Thoracic aorta (tissue), 2 donors: ENCODE data around the gene MINDY4. TPM values are rescaled to one million over a fixed set of nuclear protein-coding genes. Genes with fewer than 3 reads are reported as not detected.

ENCODE experiments used
- ATAC-seq: fragments of 150-250 bp; one replicate; pipeline ENCODE4 v1.8.0; 2017; ENCODE audit warnings: low read depth; ENCODE audit not compliant: insufficient number of reproducible peaks, low FRiP score
- DNase-seq: peaks from one replicate; pipeline ENCODE4 v3.0.0-alpha.2; 2020; ENCODE audit warnings: low spot score
- H3K27ac ChIP-seq, 2 donors: fragments of 200-600 bp; sonication (generic); 1 replicate in 1 of 2; 2 replicates in 1 of 2; pipeline ENCODE4 v1.5.1; 2016; ENCODE audit warnings: mild to moderate bottlenecking in 2 of 2, moderate library complexity in 2 of 2
- H3K27me3 ChIP-seq: fragments of 200-600 bp; sonication (generic); replicated peaks from 2 replicates; pipeline ENCODE4 v1.6.0; 2016; ENCODE audit warnings: mild to moderate bottlenecking; ENCODE audit not compliant: insufficient read depth
- H3K36me3 ChIP-seq: fragments of 200-600 bp; sonication (generic); one replicate; pipeline ENCODE4 v1.5.1; 2016
- H3K4me1 ChIP-seq, 2 donors: fragments of 200-600 bp; sonication (generic); 1 replicate in 1 of 2; 2 replicates in 1 of 2; pipeline versions ENCODE4 v1.5.1 to v1.6.0; 2016; ENCODE audit warnings: low read depth in 2 of 2, mild to moderate bottlenecking in 1 of 2; ENCODE audit not compliant: control insufficient read depth in 1 of 2
- H3K4me3 ChIP-seq: fragments of 200-600 bp; sonication (generic); 2 replicates; pipeline ENCODE4 v1.5.1; 2016; ENCODE audit warnings: mild to moderate bottlenecking
- H3K9me3 ChIP-seq: fragments of 200-600 bp; sonication (generic); 2 replicates; pipeline ENCODE4 v1.5.1; 2016
- CTCF ChIP-seq: fragments of 200-600 bp; sonication (generic); IDR thresholded peaks from one replicate; pipeline ENCODE4 v1.5.1; 2019; ENCODE audit warnings: antibody characterized with exemption
- total RNA-seq, 2 donors: library from RNA; depleted of rRNA; stranded (reverse); fragments of >200 nt; gene quantifications; one replicate each; pipeline versions ENCODE4 v1.1.0 to v1.2.3, GENCODE V29; 2016

Gene MINDY4
- total RNA-seq, 2 donors from 2014 or later = 32.0 to 44.0 TPM

GRCh38 chr7:30841025-30841735 lies 70.0 kb downstream of the MINDY4 start:
- Histone ChIP-seq H3K27ac (peak overlapping the region in 1 of 2 donors; percentile 15), H3K9me3 (no peaks in the 10 kb centered on the region), H3K4me3 (no peak overlapping the region), H3K27me3 (no peaks in the 10 kb centered on the region), H3K4me1 (peaks cover 34 to 41% of the 10 kb centered on the region in 2 donors), H3K36me3 (no peaks in the 10 kb centered on the region)
- TF ChIP-seq CTCF = no peak
- DNase-seq = no peak
- no peak for ATAC-seq

- Histone ChIP-seq H3K36me3 (no peaks in the 10 kb centered on the region), H3K9me3 (no peaks in the 10 kb centered on the region), H3K4me3 (no peak overlapping the region), H3K27ac (peak overlapping the region; percentile 91 to 95), H3K4me1 (peaks cover 36 to 49% of the 10 kb centered on the region in 2 donors), H3K27me3 (no peaks in the 10 kb centered on the region)
- DNase-seq (no peak), ATAC-seq (no peak)
- no peak for TF ChIP-seq CTCF
Observed at GRCh38 chr7:30841801-30842541, 70.8 kb downstream of the MINDY4 start.

- peaks cover 36 to 51% of the 10 kb centered on the region in 2 donors for H3K4me1 ChIP-seq
- H3K27ac ChIP-seq = peak overlapping the region; percentile 91 to 95
- no peaks in the 10 kb centered on the region for H3K36me3 ChIP-seq
- H3K27me3 ChIP-seq = no peaks in the 10 kb centered on the region
- no peaks in the 10 kb centered on the region for H3K9me3 ChIP-seq
- ATAC-seq = no peak
- no peak overlapping the region for H3K4me3 ChIP-seq
- TF ChIP-seq CTCF = no peak
- no peak for DNase-seq
Observed at GRCh38 chr7:30842542-30843451, 71.6 kb downstream of the MINDY4 start.

- TF ChIP-seq CTCF = no peak
- Histone ChIP-seq H3K27ac (peak overlapping the region; percentile 91 to 95), H3K36me3 (no peaks in the 10 kb centered on the region), H3K4me1 (peaks cover 36 to 62% of the 10 kb centered on the region in 2 donors), H3K4me3 (no peak overlapping the region), H3K27me3 (no peaks in the 10 kb centered on the region), H3K9me3 (no peaks in the 10 kb centered on the region)
- ATAC-seq (no peak), DNase-seq (no peak)
Observed at GRCh38 chr7:30843741-30844482, 72.7 kb downstream of the MINDY4 start.
